IMR-90 (cell line): ENCODE measurements around the gene PDXDC1. TPM values are rescaled to one million over a fixed set of nuclear protein-coding genes. Genes with fewer than 3 reads are reported as not detected.

ENCODE experiments used
- ATAC-seq: fragments of 200-7000 bp; cut with Tn5 transposase; 2 replicates; pipeline ENCODE4 v1.9.1; 2020; ENCODE audit warnings: low read depth, mild to moderate bottlenecking, moderate library complexity
- BruUV-seq: library from RNA; stranded (reverse); fragments of 400-500 nt; replicated peaks from 2 replicates; lab custom pipeline; 2021; lab: Mats Ljungman, UMichigan
- CTCF ChIA-PET: fragments of 300-600 bp; formaldehyde crosslinking; extraction: SDS; loops from one replicate; lab custom pipeline; 2021; ENCODE audit warnings: antibody characterized with exemption; lab: Yijun Ruan, JAX
- POLR2A ChIA-PET: fragments of 300-600 bp; sonication (Branson Sonifier 250); formaldehyde crosslinking; loops from one replicate; lab custom pipeline; 2022; ENCODE audit warnings: antibody characterized with exemption; ENCODE audit not compliant: unreplicated experiment; lab: Charles Lee
- DNase-seq: peaks from one replicate; pipeline ENCODE4 v3.0.0; 2013
- H2AFZ ChIP-seq: replicated peaks from 2 replicates; pipeline ENCODE3; 2013; ENCODE audit warnings: low read length, mild to moderate bottlenecking; ENCODE audit not compliant: poor library complexity
- H2AK5ac ChIP-seq: 2 replicates; pipeline ENCODE4 v1.6.1; 2013; ENCODE audit warnings: low read depth, low read length, inconsistent platforms
- H2AK9ac ChIP-seq: replicated peaks from 2 replicates; pipeline ENCODE3; 2013; ENCODE audit warnings: mild to moderate bottlenecking, low read depth, low read length, moderate library complexity; ENCODE audit not compliant: poor library complexity
- H2BK120ac ChIP-seq: 2 replicates; pipeline ENCODE4 v1.6.1; 2013; ENCODE audit warnings: low read depth, low read length, inconsistent platforms
- H2BK15ac ChIP-seq: 3 replicates; pipeline ENCODE4 v1.6.1; 2013; ENCODE audit warnings: low read depth, low read length, inconsistent platforms
- H2BK20ac ChIP-seq: 2 replicates; pipeline ENCODE4 v1.6.1; 2013; ENCODE audit warnings: low read depth, mild to moderate bottlenecking, inconsistent platforms, low read length, moderate library complexity
- H2BK5ac ChIP-seq: 2 replicates; pipeline ENCODE4 v1.6.1; 2013; ENCODE audit warnings: mild to moderate bottlenecking, low read depth, low read length, inconsistent platforms; ENCODE audit not compliant: poor library complexity, severe bottlenecking
- H3K14ac ChIP-seq: replicated peaks from 2 replicates; pipeline ENCODE4 v1.6.1; 2013; ENCODE audit warnings: low read depth, low read length, inconsistent platforms
- H3K18ac ChIP-seq: 2 replicates; pipeline ENCODE4 v1.6.1; 2013; ENCODE audit warnings: low read depth, low read length, control low read depth
- H3K23ac ChIP-seq: 2 replicates; pipeline ENCODE4 v1.6.1; 2013; ENCODE audit warnings: low read depth, low read length, inconsistent platforms
- H3K27ac ChIP-seq: 2 replicates; pipeline ENCODE4 v1.5.1; 2013; ENCODE audit warnings: mild to moderate bottlenecking, control low read depth, low read length; ENCODE audit not compliant: insufficient read depth
- H3K27me3 ChIP-seq: 2 replicates; pipeline ENCODE4 v1.6.1; 2013; ENCODE audit warnings: low read length; ENCODE audit not compliant: control insufficient read depth, insufficient read depth
- H3K36me3 ChIP-seq: 2 replicates; pipeline ENCODE4 v1.6.1; 2013; ENCODE audit warnings: low read length, mixed read lengths; ENCODE audit not compliant: control insufficient read depth, insufficient read depth
- H3K4ac ChIP-seq: 2 replicates; pipeline ENCODE4 v1.6.1; 2013; ENCODE audit warnings: low read depth, low read length, inconsistent platforms
- H3K4me1 ChIP-seq: 2 replicates; pipeline ENCODE4 v1.6.1; 2013; ENCODE audit warnings: low read length, mixed read lengths; ENCODE audit not compliant: control insufficient read depth, insufficient read depth
- H3K4me2 ChIP-seq: 2 replicates; pipeline ENCODE4 v1.6.1; 2013; ENCODE audit warnings: low read depth, mild to moderate bottlenecking, control low read depth, low read length, moderate library complexity
- H3K4me3 ChIP-seq: 2 replicates; pipeline ENCODE4 v1.5.1; 2013; ENCODE audit warnings: low read depth, mild to moderate bottlenecking, control low read depth, low read length, moderate library complexity; ENCODE audit not compliant: insufficient read depth
- H3K56ac ChIP-seq: 2 replicates; pipeline ENCODE4 v1.6.1; 2013; ENCODE audit warnings: low read length, inconsistent platforms; ENCODE audit not compliant: insufficient read depth; ENCODE audit errors: extremely low read depth
- H3K79me1 ChIP-seq, 2 experiments: 2 replicates each; pipeline ENCODE4 v1.6.1; 2013; ENCODE audit warnings: low read length in 2 of 2, inconsistent platforms in 1 of 2, low read depth in 1 of 2
- H3K9ac ChIP-seq: 2 replicates; pipeline ENCODE4 v1.6.1; 2013; ENCODE audit warnings: low read depth, low read length, control low read depth
- H3K9me1 ChIP-seq: 2 replicates; pipeline ENCODE4 v1.6.1; 2013; ENCODE audit warnings: low read length, inconsistent platforms; ENCODE audit not compliant: insufficient read depth
- H3K9me3 ChIP-seq: 2 replicates; pipeline ENCODE4 v1.6.1; 2013; ENCODE audit warnings: low read length; ENCODE audit not compliant: control insufficient read depth, insufficient read depth
- H4K20me1 ChIP-seq: 2 replicates; pipeline ENCODE4 v1.6.1; 2013; ENCODE audit warnings: low read length, inconsistent platforms; ENCODE audit not compliant: insufficient read depth
- H4K5ac ChIP-seq: 2 replicates; pipeline ENCODE4 v1.6.1; 2013; ENCODE audit warnings: mild to moderate bottlenecking, low read depth, low read length, control low read depth
- H4K8ac ChIP-seq, 2 experiments: 2 replicates each; pipeline ENCODE4 v1.6.1; 2013; ENCODE audit warnings: low read depth in 2 of 2, low read length in 2 of 2, control low read depth in 1 of 2, inconsistent platforms in 1 of 2
- H4K91ac ChIP-seq: 2 replicates; pipeline ENCODE4 v1.6.1; 2013; ENCODE audit warnings: low read depth, low read length, inconsistent platforms; ENCODE audit not compliant: insufficient read depth
- BHLHE40 ChIP-seq: fragments of 150-350 bp; IDR thresholded peaks from 2 replicates; pipeline ENCODE4 v1.6.1; 2016; ENCODE audit warnings: mild to moderate bottlenecking, low read depth, low read length
- CEBPB ChIP-seq: IDR thresholded peaks from 2 replicates; pipeline ENCODE4 v1.6.1; 2012; ENCODE audit warnings: low read depth, low read length, improper control_type of control experiment
- CHD1 ChIP-seq: IDR thresholded peaks from 2 replicates; pipeline ENCODE4 v1.6.1; 2012; ENCODE audit warnings: low read depth, low read length, improper control_type of control experiment
- FOS ChIP-seq: fragments of 150-350 bp; IDR thresholded peaks from 2 replicates; pipeline ENCODE4 v1.6.1; 2016; ENCODE audit warnings: low read depth, low read length
- MAFK ChIP-seq: IDR thresholded peaks from 2 replicates; pipeline ENCODE4 v1.6.1; 2012; ENCODE audit warnings: low read depth, low read length, improper control_type of control experiment
- MAZ ChIP-seq: IDR thresholded peaks from 2 replicates; pipeline ENCODE4 v1.6.1; 2012; ENCODE audit warnings: low read depth, mild to moderate bottlenecking, low read length, improper control_type of control experiment, moderate library complexity, borderline replicate concordance
- MXI1 ChIP-seq: IDR thresholded peaks from 2 replicates; pipeline ENCODE4 v1.6.1; 2012; ENCODE audit warnings: low read depth, mild to moderate bottlenecking, low read length, moderate library complexity, borderline replicate concordance
- NFE2L2 ChIP-seq: fragments of 150-350 bp; IDR thresholded peaks from 2 replicates; pipeline ENCODE4 v1.6.1; 2016; ENCODE audit warnings: low read depth, mild to moderate bottlenecking, low read length
- POLR2A ChIP-seq: IDR thresholded peaks from 2 replicates; pipeline ENCODE4 v1.6.1; 2012; ENCODE audit warnings: mild to moderate bottlenecking, low read depth, low read length
- RAD21 ChIP-seq: IDR thresholded peaks from 2 replicates; pipeline ENCODE4 v1.6.1; 2012; ENCODE audit warnings: low read length, improper control_type of control experiment
- RCOR1 ChIP-seq: IDR thresholded peaks from 2 replicates; pipeline ENCODE4 v1.6.1; 2012; ENCODE audit warnings: mild to moderate bottlenecking, low read length, improper control_type of control experiment; ENCODE audit not compliant: insufficient replicate concordance
- RFX5 ChIP-seq: IDR thresholded peaks from 2 replicates; pipeline ENCODE4 v1.8.0; 2012; ENCODE audit warnings: low read depth, mild to moderate bottlenecking, low read length, moderate library complexity
- SMC3 ChIP-seq: fragments of 150-350 bp; IDR thresholded peaks from 2 replicates; pipeline ENCODE4 v1.6.1; 2016; ENCODE audit warnings: low read depth, mild to moderate bottlenecking, antibody characterized with exemption, low read length, moderate library complexity
- USF2 ChIP-seq: fragments of 150-350 bp; IDR thresholded peaks from 2 replicates; pipeline ENCODE4 v1.6.1; 2017; ENCODE audit warnings: mild to moderate bottlenecking, antibody characterized with exemption, low read length, low read depth
- WGBS, 2 experiments: methylation state at CpG; one replicate each; pipeline versions ENCODE4 v1.1.5 to v1.1.7; 2013; ENCODE audit warnings: missing lambda C conversion rate in 2 of 2; ENCODE audit not compliant: insufficient read length in 1 of 2; ENCODE audit errors: extremely low coverage in 2 of 2; 5-methylcytosine and 5-hydroxymethylcytosine counted together
- dilution Hi-C: fragments of 300-500 bp; cut with HindIII; formaldehyde crosslinking; loops from one replicate; pipeline ENCODE4 v1.14.3; 2018; ENCODE audit warnings: low sequenced_read_pairs; ENCODE audit not compliant: unreplicated experiment
- in situ Hi-C: fragments of 300-500 bp; cut with MboI; formaldehyde crosslinking; loops from 3 replicates; pipeline ENCODE4 v1.14.3; 2019; ENCODE audit warnings: low sequenced_read_pairs, inconsistent platforms, mixed read lengths
- intact Hi-C: fragments of 100-400 bp; cut with micrococcal nuclease; formaldehyde crosslinking; loops from 2 replicates; pipeline ENCODE4 v1.10.0; 2022
- polyA plus RNA-seq, 3 experiments: library from polyadenylated mRNA; depleted of rRNA; stranded (reverse); fragments of >200 nt; gene quantifications; 2 replicates each; pipeline ENCODE4 v1.2.3, GENCODE V29; 2012; ENCODE audit warnings: low replicate concordance in 1 of 3
- total RNA-seq: library from RNA; depleted of rRNA; stranded (reverse); fragments of >200 nt; gene quantifications from 2 replicates; pipeline ENCODE4 v1.2.3, GENCODE V29; 2012
- TF ChIP-seq, protein P1 (sequence below): conservative IDR thresholded peaks from 2 replicates; pipeline ENCODE4 v1.5.1; 2012; ENCODE audit warnings: mild to moderate bottlenecking, low read depth, low read length, improper control_type of control experiment
- TF ChIP-seq, protein P2 (sequence below): fragments of 150-350 bp; IDR thresholded peaks from 2 replicates; pipeline ENCODE4 v1.6.1; 2016; ENCODE audit warnings: low read depth, mild to moderate bottlenecking, low read length, moderate library complexity, borderline replicate concordance

PDXDC1 gene
- total and polyA plus RNA-seq, 2 of the 4 experiments (the other 2 are of a cell fraction) = 68.7 to 117 TPM

- Histone ChIP-seq H2AK9ac (no peak overlapping the region), H3K56ac (no peak overlapping the region), H2BK15ac (no peak overlapping the region), H3K14ac (no peak overlapping the region), H3K27ac (no peak overlapping the region), H3K4me1 (no peaks in the 10 kb centered on the region), H3K9ac (no peak overlapping the region), H3K18ac (no peak overlapping the region), H2BK120ac (no peak overlapping the region), H4K20me1 (no peaks in the 10 kb centered on the region), H3K79me1 (no peaks in the 10 kb centered on the region), H2BK5ac (no peak overlapping the region), H3K4me2 (no peak overlapping the region), H3K23ac (no peak overlapping the region), H3K4ac (no peak overlapping the region), H2AK5ac (no peak overlapping the region), H3K9me3 (peaks cover 7% of the 10 kb centered on the region), H3K36me3 (no peaks in the 10 kb centered on the region), H2AFZ (no peak overlapping the region), H3K4me3 (no peak overlapping the region), H4K5ac (no peak overlapping the region), H2BK20ac (no peak overlapping the region), H3K9me1 (no peaks in the 10 kb centered on the region), H4K8ac (no peak overlapping the region), H4K91ac (no peak overlapping the region), H3K27me3 (peaks cover 14% of the 10 kb centered on the region)
- TF ChIP-seq RAD21 (no peak), RCOR1 (no peak), SMC3 (no peak), CHD1 (no peak), USF2 (no peak), MAFK (no peak), MAZ (no peak), RFX5 (no peak), NFE2L2 (no peak), FOS (no peak), POLR2A (no peak), BHLHE40 (no peak), MXI1 (no peak), CEBPB (no peak)
- TF ChIP-seq, protein P1, sequence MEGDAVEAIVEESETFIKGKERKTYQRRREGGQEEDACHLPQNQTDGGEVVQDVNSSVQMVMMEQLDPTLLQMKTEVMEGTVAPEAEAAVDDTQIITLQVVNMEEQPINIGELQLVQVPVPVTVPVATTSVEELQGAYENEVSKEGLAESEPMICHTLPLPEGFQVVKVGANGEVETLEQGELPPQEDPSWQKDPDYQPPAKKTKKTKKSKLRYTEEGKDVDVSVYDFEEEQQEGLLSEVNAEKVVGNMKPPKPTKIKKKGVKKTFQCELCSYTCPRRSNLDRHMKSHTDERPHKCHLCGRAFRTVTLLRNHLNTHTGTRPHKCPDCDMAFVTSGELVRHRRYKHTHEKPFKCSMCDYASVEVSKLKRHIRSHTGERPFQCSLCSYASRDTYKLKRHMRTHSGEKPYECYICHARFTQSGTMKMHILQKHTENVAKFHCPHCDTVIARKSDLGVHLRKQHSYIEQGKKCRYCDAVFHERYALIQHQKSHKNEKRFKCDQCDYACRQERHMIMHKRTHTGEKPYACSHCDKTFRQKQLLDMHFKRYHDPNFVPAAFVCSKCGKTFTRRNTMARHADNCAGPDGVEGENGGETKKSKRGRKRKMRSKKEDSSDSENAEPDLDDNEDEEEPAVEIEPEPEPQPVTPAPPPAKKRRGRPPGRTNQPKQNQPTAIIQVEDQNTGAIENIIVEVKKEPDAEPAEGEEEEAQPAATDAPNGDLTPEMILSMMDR = no peak
- TF ChIP-seq, protein P2, sequence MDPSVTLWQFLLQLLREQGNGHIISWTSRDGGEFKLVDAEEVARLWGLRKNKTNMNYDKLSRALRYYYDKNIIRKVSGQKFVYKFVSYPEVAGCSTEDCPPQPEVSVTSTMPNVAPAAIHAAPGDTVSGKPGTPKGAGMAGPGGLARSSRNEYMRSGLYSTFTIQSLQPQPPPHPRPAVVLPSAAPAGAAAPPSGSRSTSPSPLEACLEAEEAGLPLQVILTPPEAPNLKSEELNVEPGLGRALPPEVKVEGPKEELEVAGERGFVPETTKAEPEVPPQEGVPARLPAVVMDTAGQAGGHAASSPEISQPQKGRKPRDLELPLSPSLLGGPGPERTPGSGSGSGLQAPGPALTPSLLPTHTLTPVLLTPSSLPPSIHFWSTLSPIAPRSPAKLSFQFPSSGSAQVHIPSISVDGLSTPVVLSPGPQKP = no peak
- dilution Hi-C loops = no loop called here
- CTCF ChIA-PET = no interaction called here
- DNase-seq = no peak
- WGBS, 2 experiments = 84% methylated on average over 13 of the region's 17 CpGs; no CpG with 5 or more reads in 1 of the 2 experiments
- POLR2A ChIA-PET = no interaction called here
- in situ Hi-C loops = loop anchor here (25.0 kb wide), 1 partner anchor 328 kb away; the partner anchor contains the start of genes BFAR and PARN
- no peak for ATAC-seq
- no TSS peak for BruUV-seq
- intact Hi-C loops = no loop called here
Measured at GRCh38 chr16:14965328-14965727, 9.5 kb upstream of the PDXDC1 start.
